GM18517 (cell line): ENCODE measurements around the gene XPNPEP1.

Experiments used
- ATAC-seq: cut with Tn5 transposase; IDR thresholded peaks from one replicate; pipeline ENCODE4 v1.9.1; 2021; ENCODE audit warnings: mild to moderate bottlenecking, moderate library complexity; ENCODE audit not compliant: unreplicated experiment

XPNPEP1 gene

DNA sequence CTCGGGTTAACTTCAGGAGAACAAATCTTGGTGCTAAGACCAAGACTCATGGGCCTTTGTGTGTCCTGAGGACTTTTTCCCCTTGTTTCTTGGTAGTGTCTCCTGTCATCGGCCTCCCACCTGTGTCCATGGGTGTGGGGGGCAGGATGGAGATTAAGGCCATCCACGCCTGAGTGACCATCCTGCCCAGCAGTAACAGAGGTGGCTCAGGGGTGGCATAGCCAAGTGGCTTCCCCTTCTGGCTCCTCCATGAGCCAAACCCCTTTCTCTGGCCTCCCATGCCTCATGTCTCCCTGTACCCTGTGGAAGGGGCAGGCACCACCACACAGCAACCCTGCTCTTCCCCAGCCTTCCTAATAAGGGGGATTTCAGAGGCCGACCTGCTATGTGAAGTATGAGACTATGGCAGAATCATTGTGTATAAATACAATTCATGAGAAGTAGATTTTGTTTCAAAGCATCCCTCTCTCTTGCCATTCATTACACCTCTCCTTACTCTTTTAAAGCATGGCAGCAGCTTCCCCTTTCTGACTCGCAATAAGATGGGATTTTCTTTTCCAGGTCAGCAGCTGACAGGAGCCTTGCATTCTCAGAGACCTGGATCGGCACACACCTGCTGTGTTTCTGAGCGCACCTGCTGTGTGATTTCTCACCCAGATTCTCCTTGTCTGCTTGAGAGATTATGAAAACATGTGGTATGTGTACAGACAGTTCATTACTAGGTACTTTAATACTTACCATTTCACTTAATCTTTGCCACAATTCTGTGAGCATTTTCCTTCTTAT lies 102.5 kb downstream of the XPNPEP1 start:
- ATAC-seq, result no peak

DNA sequence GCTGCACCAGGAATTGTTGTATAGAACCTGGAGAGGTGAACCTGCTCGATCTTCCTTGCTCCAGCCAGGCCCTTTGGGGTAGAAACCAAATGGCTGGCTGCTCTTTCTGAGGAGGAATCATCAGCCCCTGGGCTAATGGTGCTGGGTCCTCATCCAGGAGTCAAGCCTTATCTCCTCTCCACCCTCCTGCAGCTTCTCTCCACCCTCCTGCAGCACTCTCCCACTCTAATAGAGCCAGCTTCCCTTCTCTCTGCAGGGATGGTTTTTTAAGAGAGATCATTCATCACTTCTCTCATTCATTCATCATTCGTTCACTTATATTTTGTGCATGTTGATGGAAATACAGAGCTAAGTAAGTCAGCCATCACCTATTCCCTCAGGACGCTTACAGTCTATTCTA lies 103.5 kb downstream of the XPNPEP1 start:
- no peak for ATAC-seq
